WERI-Rb-1 (cell line): ENCODE measurements around the gene NOL4L.

Source experiments
- DNase-seq: peaks from one replicate; pipeline ENCODE4 v3.0.0-alpha.2; 2020
- H3K27ac ChIP-seq: fragments of 250-450 bp; sonication (Bioruptor Pico); 2 replicates; pipeline ENCODE4 v1.5.1; 2020; ENCODE audit warnings: mild to moderate bottlenecking, moderate library complexity
- H3K27me3 ChIP-seq: fragments of 250-450 bp; sonication (Bioruptor Pico); 2 replicates; pipeline ENCODE4 v1.5.1; 2021; ENCODE audit warnings: mild to moderate bottlenecking, low read depth, moderate library complexity; ENCODE audit not compliant: insufficient read depth, severe bottlenecking
- H3K36me3 ChIP-seq: fragments of 250-450 bp; sonication (Bioruptor Pico); 2 replicates; pipeline ENCODE4 v1.5.1; 2020; ENCODE audit warnings: mild to moderate bottlenecking, moderate library complexity
- H3K4me3 ChIP-seq: 2 replicates; pipeline ENCODE4 v1.5.1; 2011; ENCODE audit warnings: low read depth, mild to moderate bottlenecking, control low read depth, low read length
- H3K9me3 ChIP-seq: fragments of 250-450 bp; sonication (Bioruptor Pico); 2 replicates; pipeline ENCODE4 v1.5.1; 2021; ENCODE audit warnings: mild to moderate bottlenecking, moderate library complexity; ENCODE audit not compliant: severe bottlenecking
- TF ChIP-seq, protein P1 (sequence below): IDR thresholded peaks from 2 replicates; pipeline ENCODE4 v1.5.1; 2011; ENCODE audit warnings: low read depth, mild to moderate bottlenecking, control low read depth, inconsistent platforms, low read length

NOL4L gene

DNA sequence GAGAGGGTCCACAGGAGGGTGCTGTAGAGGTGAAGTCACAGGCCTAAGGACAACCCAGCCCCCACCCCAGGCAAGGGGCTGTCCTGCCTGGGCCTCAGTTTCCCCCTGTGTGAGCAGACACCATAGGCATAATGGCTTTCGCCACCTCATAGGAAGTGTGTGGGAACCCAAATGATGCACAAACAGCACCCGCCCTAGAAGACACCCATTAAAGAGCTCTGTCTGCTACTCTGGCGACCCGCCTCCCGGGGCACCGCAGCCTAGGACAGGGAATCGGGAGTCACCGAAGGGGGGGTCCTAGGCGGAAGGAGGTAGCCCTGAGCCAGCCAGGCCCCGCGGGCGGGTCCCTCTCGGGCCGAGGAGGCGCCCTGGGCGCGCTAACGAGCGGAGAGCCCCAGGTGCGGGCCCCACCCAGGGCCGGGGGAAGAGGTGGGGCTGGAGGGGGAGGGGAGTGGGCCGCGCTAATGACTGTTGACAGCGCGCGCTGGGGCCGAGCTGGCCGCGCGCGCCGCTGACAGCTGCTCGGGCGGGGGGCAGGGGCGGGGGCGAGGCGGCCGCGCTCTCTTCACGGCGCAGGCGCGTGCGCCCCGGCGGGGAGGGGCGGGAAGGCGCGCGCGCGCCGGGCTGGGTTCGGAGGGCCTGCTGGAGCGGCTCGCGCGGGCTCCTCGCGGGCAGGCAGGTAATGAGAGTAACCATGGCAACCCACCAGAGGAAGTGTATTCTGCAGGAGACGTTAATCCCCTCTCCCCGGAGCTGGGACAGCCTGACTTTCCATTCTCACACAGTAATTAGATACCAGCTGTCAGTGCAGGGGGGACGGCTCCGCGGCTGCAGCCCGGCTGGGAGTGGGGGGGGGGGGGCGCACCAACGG, 48.9 kb downstream of the NOL4L start:
- DNase-seq: peak; percentile 95
- Histone ChIP-seq H3K9me3 (no peaks in the 10 kb centered on the region), H3K36me3 (no peaks in the 10 kb centered on the region), H3K27me3 (no peaks in the 10 kb centered on the region), H3K27ac (peak overlapping the region; percentile 95), H3K4me3 (peak overlapping the region; percentile 46)
- TF ChIP-seq, protein P1, sequence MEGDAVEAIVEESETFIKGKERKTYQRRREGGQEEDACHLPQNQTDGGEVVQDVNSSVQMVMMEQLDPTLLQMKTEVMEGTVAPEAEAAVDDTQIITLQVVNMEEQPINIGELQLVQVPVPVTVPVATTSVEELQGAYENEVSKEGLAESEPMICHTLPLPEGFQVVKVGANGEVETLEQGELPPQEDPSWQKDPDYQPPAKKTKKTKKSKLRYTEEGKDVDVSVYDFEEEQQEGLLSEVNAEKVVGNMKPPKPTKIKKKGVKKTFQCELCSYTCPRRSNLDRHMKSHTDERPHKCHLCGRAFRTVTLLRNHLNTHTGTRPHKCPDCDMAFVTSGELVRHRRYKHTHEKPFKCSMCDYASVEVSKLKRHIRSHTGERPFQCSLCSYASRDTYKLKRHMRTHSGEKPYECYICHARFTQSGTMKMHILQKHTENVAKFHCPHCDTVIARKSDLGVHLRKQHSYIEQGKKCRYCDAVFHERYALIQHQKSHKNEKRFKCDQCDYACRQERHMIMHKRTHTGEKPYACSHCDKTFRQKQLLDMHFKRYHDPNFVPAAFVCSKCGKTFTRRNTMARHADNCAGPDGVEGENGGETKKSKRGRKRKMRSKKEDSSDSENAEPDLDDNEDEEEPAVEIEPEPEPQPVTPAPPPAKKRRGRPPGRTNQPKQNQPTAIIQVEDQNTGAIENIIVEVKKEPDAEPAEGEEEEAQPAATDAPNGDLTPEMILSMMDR: 0 out of 2 replicates have a peak, but pooled peaks have one; percentile 18

DNA sequence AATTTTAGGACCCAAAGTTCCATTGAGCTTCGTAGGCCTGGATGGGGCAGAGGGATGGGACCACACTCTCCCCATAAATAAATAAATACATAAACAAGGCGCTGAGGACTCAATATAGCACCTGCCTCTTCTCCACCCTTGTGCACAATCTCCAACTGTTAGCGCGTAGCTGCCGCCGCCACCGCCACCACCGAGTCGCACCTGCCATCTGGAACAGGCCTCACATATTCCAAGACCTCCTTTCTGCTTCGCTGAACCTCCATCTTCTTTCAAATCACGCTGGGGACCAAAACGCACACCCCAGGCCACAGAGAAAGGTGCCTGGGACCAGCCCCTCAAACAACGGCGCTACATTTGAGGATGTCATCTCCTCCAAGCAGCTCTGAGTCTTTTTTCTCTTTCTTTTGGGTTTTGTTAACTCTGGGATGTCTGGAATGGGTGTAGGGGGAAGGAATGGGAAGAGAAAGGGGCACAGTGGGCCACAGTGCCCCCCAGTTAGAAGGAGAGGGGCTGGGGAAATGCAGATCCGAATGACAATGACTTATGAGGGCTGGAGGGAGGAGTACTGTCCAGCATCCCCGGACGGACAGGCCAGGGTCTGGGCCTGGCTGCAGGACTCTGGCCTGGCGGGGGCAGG, 49.7 kb downstream of the NOL4L start:
- Histone ChIP-seq H3K27me3 (no peaks in the 10 kb centered on the region), H3K27ac (peak overlapping the region; percentile 95), H3K36me3 (no peaks in the 10 kb centered on the region), H3K9me3 (no peaks in the 10 kb centered on the region), H3K4me3 (peak overlapping the region; percentile 46)
- TF ChIP-seq, protein P1: no peak
- DNase-seq: peak; percentile 56

DNA sequence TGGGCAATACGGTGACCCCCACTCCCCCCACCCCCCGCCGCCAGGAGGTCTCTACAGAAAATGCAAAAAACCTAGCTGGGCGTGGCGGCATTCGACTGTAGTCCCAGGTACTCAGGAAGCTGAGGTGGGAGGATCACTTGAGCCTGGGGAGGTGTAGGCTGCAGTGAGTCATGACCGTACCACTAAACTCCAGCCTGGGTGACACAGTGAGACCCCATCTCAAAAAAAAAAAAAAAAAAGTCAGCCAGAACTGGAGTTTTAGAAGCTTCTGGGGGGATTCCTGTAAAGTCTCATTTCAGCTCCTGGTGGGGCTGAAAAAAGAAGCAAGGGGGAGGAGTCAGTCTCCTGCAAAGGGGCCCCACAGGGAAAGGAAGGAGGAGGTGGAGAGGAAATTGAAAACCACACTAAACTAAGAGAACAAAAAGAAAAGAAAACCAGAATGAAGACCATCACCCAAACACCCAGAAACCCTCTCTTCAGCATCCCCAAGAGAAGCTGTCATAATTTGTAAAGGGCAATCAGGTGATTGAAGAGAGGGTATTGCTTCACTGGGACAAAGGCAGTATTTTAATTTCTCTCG, 50.4 kb downstream of the NOL4L start:
- Histone ChIP-seq H3K27ac (peak overlapping the region; percentile 95), H3K4me3 (no peak overlapping the region), H3K9me3 (no peaks in the 10 kb centered on the region), H3K36me3 (no peaks in the 10 kb centered on the region), H3K27me3 (no peaks in the 10 kb centered on the region)
- DNase-seq: no peak
- TF ChIP-seq, protein P1: no peak

DNA sequence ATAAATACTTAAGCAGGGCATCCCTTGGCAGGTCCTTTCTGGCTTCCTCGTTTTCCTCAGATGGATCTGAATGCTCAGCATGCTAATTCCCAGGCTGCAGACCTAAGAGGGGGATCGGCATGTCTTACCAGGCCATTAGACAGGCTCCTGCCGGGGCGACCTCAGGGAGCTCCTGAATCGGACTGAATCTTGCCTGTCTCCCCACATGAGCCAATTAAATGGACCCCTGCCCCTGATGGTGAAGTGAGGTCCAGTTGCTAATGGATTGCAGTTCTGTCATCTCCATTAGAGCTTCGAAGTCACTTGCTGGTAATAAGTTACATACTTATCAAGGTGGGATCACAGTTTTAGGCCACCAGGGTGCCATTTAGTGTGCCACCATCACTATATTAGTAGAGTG, 51.4 kb downstream of the NOL4L start:
- Histone ChIP-seq H3K27me3 (no peaks in the 10 kb centered on the region), H3K36me3 (no peaks in the 10 kb centered on the region), H3K9me3 (no peaks in the 10 kb centered on the region), H3K4me3 (no peak overlapping the region), H3K27ac (no peak overlapping the region; the same call in 1 of the 2 replicates)
- no peak for DNase-seq
- TF ChIP-seq, protein P1: no peak

DNA sequence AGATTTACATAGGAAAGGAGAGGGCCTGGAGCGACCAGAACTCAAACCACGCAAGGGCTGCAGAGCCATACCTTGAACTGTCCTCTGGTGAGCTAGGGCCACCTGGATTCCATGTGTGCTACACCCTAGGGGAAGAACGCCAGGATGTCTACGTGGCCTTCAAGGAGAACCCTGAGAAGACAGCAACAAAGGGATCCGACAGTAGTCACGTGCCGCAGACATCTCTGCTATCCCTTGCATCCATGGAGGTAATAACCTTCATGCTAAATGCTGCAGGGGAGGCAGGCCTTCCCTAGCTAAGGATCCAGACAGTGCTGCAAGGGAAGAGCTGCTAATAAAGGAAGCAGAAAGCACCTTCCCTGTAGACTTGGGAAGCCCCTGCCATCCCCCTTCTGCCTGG, 52.9 kb downstream of the NOL4L start:
- H3K27ac ChIP-seq: no peak overlapping the region
- DNase-seq: no peak
- no peaks in the 10 kb centered on the region for H3K27me3 ChIP-seq
- no peaks in the 10 kb centered on the region for H3K9me3 ChIP-seq
- no peak overlapping the region for H3K4me3 ChIP-seq
- TF ChIP-seq, protein P1: no peak
- H3K36me3 ChIP-seq: no peaks in the 10 kb centered on the region
